SU-DHL-6 (cell line): ENCODE measurements around the gene TPH2.

ENCODE experiments used
- H2AFZ ChIP-seq: fragments of 200-600 bp; sonication (generic); 2 replicates; pipeline ENCODE4 v1.6.1; 2014; ENCODE audit warnings: low read depth, mild to moderate bottlenecking, moderate library complexity, mixed read lengths, antibody characterized with exemption, low read length; ENCODE audit not compliant: severe bottlenecking
- H3F3A ChIP-seq: fragments of 200-600 bp; shearing (Covaris generic); 2 replicates; pipeline ENCODE4 v1.6.0; 2016; ENCODE audit warnings: antibody characterized with exemption, mild to moderate bottlenecking; ENCODE audit not compliant: insufficient read depth
- H3K27ac ChIP-seq: fragments of 200-600 bp; sonication (generic); 2 replicates; pipeline ENCODE4 v1.5.1; 2016; ENCODE audit warnings: low read depth, mild to moderate bottlenecking, low read length, moderate library complexity, mixed read lengths
- H3K27me3 ChIP-seq: fragments of 200-600 bp; sonication (generic), shearing (Covaris generic); 2 replicates; pipeline ENCODE4 v1.6.0; 2014; ENCODE audit warnings: mild to moderate bottlenecking, low read length
- H3K36me3 ChIP-seq: fragments of 200-600 bp; sonication (generic); 2 replicates; pipeline ENCODE4 v1.6.1; 2014; ENCODE audit warnings: mild to moderate bottlenecking, low read length, mixed read lengths
- H3K4me2 ChIP-seq: fragments of 300-600, 200-600 bp; shearing (Covaris generic), sonication (generic); 2 replicates; pipeline ENCODE4 v1.6.0; 2014; ENCODE audit warnings: low read length, low read depth, mild to moderate bottlenecking; ENCODE audit not compliant: poor library complexity, severe bottlenecking
- H3K4me3 ChIP-seq: fragments of 200-600 bp; sonication (generic); 2 replicates; pipeline ENCODE4 v1.5.1; 2014; ENCODE audit warnings: antibody characterized with exemption, low read length, mild to moderate bottlenecking, mixed read lengths; ENCODE audit not compliant: insufficient read depth, poor library complexity, severe bottlenecking
- H3K79me2 ChIP-seq: fragments of 200-600 bp; sonication (generic); 2 replicates; pipeline ENCODE4 v1.6.1; 2014; ENCODE audit warnings: mild to moderate bottlenecking, low read length, moderate library complexity; ENCODE audit not compliant: insufficient read depth
- H3K9ac ChIP-seq: fragments of 200-600 bp; sonication (generic); 2 replicates; pipeline ENCODE4 v1.7.0; 2014; ENCODE audit warnings: mild to moderate bottlenecking, low read length
- H3K9me2 ChIP-seq: fragments of 200-600 bp; sonication (generic); replicated peaks from 2 replicates; pipeline ENCODE4 v1.6.1; 2014; ENCODE audit warnings: low read length; ENCODE audit not compliant: insufficient read depth
- H3K9me3 ChIP-seq: fragments of 200-600 bp; sonication (generic); 2 replicates; pipeline ENCODE4 v1.6.1; 2014; ENCODE audit warnings: low read length, mixed read lengths; ENCODE audit not compliant: insufficient read depth
- H4K20me1 ChIP-seq: fragments of 200-600 bp; sonication (generic); 2 replicates; pipeline ENCODE4 v1.6.1; 2014; ENCODE audit warnings: low read depth, mild to moderate bottlenecking, antibody characterized with exemption, low read length, moderate library complexity, mixed read lengths
- EZH2phosphoT487 ChIP-seq: fragments of 200-600 bp; sonication (generic), shearing (Covaris generic); conservative IDR thresholded peaks from 2 replicates; pipeline ENCODE4 v1.6.1; 2018; ENCODE audit warnings: mild to moderate bottlenecking, antibody characterized with exemption, low read length, moderate library complexity, mixed read lengths
- TF ChIP-seq, protein P1 (sequence below): fragments of 200-600 bp; sonication (generic); IDR thresholded peaks from one replicate; pipeline ENCODE4 v1.5.1; 2017; ENCODE audit warnings: antibody characterized with exemption, mild to moderate bottlenecking, low read length, moderate library complexity; ENCODE audit not compliant: insufficient read depth, poor library complexity, severe bottlenecking

Gene TPH2

GRCh38 chr12:71973687-71974086 is 35.0 kb downstream of the TPH2 start:
- Histone ChIP-seq H3K27ac (no peak overlapping the region), H3K4me3 (no peak overlapping the region), H3F3A (no peaks in the 10 kb centered on the region), H3K27me3 (no peaks in the 10 kb centered on the region), H3K36me3 (no peaks in the 10 kb centered on the region), H3K9me2 (no peaks in the 10 kb centered on the region), H4K20me1 (no peaks in the 10 kb centered on the region), H2AFZ (no peak overlapping the region), H3K79me2 (no peaks in the 10 kb centered on the region), H3K4me2 (no peak overlapping the region), H3K9me3 (no peaks in the 10 kb centered on the region), H3K9ac (no peak overlapping the region)
- no peak for TF ChIP-seq EZH2phosphoT487
- TF ChIP-seq, protein P1, sequence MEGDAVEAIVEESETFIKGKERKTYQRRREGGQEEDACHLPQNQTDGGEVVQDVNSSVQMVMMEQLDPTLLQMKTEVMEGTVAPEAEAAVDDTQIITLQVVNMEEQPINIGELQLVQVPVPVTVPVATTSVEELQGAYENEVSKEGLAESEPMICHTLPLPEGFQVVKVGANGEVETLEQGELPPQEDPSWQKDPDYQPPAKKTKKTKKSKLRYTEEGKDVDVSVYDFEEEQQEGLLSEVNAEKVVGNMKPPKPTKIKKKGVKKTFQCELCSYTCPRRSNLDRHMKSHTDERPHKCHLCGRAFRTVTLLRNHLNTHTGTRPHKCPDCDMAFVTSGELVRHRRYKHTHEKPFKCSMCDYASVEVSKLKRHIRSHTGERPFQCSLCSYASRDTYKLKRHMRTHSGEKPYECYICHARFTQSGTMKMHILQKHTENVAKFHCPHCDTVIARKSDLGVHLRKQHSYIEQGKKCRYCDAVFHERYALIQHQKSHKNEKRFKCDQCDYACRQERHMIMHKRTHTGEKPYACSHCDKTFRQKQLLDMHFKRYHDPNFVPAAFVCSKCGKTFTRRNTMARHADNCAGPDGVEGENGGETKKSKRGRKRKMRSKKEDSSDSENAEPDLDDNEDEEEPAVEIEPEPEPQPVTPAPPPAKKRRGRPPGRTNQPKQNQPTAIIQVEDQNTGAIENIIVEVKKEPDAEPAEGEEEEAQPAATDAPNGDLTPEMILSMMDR: no peak

DNA sequence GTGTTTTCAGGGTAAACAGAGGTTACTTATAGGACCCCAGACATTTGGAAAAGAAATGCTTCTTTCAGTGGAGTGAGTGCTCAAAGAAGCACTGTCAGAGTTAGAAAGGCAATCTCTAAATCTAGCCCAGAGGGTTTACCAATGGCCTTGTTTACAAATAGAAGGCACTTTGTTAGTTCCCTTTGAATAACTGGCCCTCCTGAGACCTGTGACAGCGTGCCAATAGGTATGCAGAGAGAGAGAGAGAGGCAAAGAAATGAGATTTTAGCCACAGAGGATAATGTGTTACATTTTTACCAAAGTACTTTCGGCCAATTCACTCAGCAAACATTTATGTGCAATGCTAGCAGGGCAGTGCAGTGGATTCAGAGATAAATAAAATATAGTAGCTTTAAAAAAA is 41.9 kb downstream of the TPH2 start:
- Histone ChIP-seq H3F3A (no peaks in the 10 kb centered on the region), H3K79me2 (no peaks in the 10 kb centered on the region), H3K4me3 (no peak overlapping the region), H3K9ac (no peak overlapping the region), H3K27me3 (no peaks in the 10 kb centered on the region), H3K4me2 (no peak overlapping the region), H3K27ac (no peak overlapping the region), H2AFZ (no peak overlapping the region), H3K9me3 (no peaks in the 10 kb centered on the region), H4K20me1 (no peaks in the 10 kb centered on the region), H3K36me3 (no peaks in the 10 kb centered on the region), H3K9me2 (no peaks in the 10 kb centered on the region)
- no peak for TF ChIP-seq EZH2phosphoT487
- TF ChIP-seq, protein P1: no peak

DNA sequence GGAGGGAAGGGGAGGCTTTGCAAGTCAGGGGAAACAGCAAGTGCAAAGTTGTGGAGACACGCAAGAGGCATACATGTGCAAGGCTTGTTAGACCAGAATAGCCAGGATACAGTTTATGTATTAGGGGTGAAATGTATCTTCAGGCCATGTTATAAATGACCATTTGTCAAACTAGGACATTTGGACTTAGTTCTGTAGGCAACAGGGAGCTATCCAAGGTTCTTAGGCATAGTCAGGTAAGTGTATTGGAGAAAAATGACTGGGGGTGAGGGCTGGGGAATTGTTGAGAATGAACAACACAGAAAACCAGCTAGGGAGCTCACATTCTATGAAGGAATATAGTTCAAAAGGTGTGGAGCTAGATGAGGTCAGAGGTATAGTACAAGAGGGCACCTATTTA is 42.5 kb downstream of the TPH2 start:
- no peaks in the 10 kb centered on the region for H3K9me2 ChIP-seq
- no peaks in the 10 kb centered on the region for H3F3A ChIP-seq
- H3K27me3 ChIP-seq: no peaks in the 10 kb centered on the region
- no peak overlapping the region for H2AFZ ChIP-seq
- H3K9me3 ChIP-seq: no peaks in the 10 kb centered on the region
- no peak overlapping the region for H3K9ac ChIP-seq
- no peak for TF ChIP-seq EZH2phosphoT487
- TF ChIP-seq, protein P1: no peak
- no peaks in the 10 kb centered on the region for H3K36me3 ChIP-seq
- no peak overlapping the region for H3K4me2 ChIP-seq
- no peak overlapping the region for H3K27ac ChIP-seq
- H3K79me2 ChIP-seq: no peaks in the 10 kb centered on the region
- no peak overlapping the region for H3K4me3 ChIP-seq
- no peaks in the 10 kb centered on the region for H4K20me1 ChIP-seq

- H3K9ac ChIP-seq: no peak overlapping the region
- no peak for TF ChIP-seq EZH2phosphoT487
- TF ChIP-seq, protein P1: no peak
- no peaks in the 10 kb centered on the region for H4K20me1 ChIP-seq
- H3K79me2 ChIP-seq: no peaks in the 10 kb centered on the region
- no peak overlapping the region for H3K4me2 ChIP-seq
- H3K9me3 ChIP-seq: no peaks in the 10 kb centered on the region
- H3F3A ChIP-seq: no peaks in the 10 kb centered on the region
- H3K9me2 ChIP-seq: no peaks in the 10 kb centered on the region
- H3K4me3 ChIP-seq: no peak overlapping the region
- no peaks in the 10 kb centered on the region for H3K36me3 ChIP-seq
- no peak overlapping the region for H3K27ac ChIP-seq
- H2AFZ ChIP-seq: no peak overlapping the region
- no peaks in the 10 kb centered on the region for H3K27me3 ChIP-seq
Observed at GRCh38 chr12:71994715-71995114, 56.1 kb downstream of the TPH2 start.
